K562 (cell line): ENCODE results near the gene LAMA2. TPM values are rescaled to one million over a fixed set of nuclear protein-coding genes. Genes with fewer than 3 reads are reported as not detected.
A peak's percentile ranks its signal among the peaks of the same experiment; 100 is the strongest.

Source experiments
- BCOR ChIP-seq: fragments of 450-650 bp; IDR thresholded peaks from 2 replicates; pipeline ENCODE4 v1.6.1; 2016
- BRF1 ChIP-seq: IDR thresholded peaks from 3 replicates; pipeline ENCODE4 v1.6.1; 2011; ENCODE audit warnings: borderline replicate concordance, mild to moderate bottlenecking; ENCODE audit not compliant: insufficient read length; ENCODE audit errors: extremely low read depth
- CSDE1 ChIP-seq, 2 experiments: fragments of 450-650 bp; IDR thresholded peaks; 2 replicates each; pipeline ENCODE4 v1.6.1; 2016; ENCODE audit warnings: mild to moderate bottlenecking in 1 of 2
- DDX20 ChIP-seq: fragments of 450-650 bp; IDR thresholded peaks from 2 replicates; pipeline ENCODE4 v1.6.1; 2016; ENCODE audit warnings: missing genetic modification characterization, low read depth, mild to moderate bottlenecking, missing compliant biosample characterization, moderate library complexity
- ESRRB ChIP-seq: fragments of 250-450 bp; sonication (Bioruptor Pico); IDR thresholded peaks from 2 replicates; pipeline ENCODE4 v1.5.0; 2020; ENCODE audit warnings: mild to moderate bottlenecking, moderate library complexity, borderline replicate concordance
- KAT2B ChIP-seq: IDR thresholded peaks from one replicate; pipeline ENCODE4 v1.6.1; 2012; ENCODE audit warnings: low read depth, mild to moderate bottlenecking, control low read depth, inconsistent platforms, low read length, moderate library complexity
- KDM4B ChIP-seq, 2 experiments: fragments of 450-650 bp in 1 of 2; sonication (generic) in 1 of 2; IDR thresholded peaks; 2 replicates each; pipeline ENCODE4 v1.6.1; 2016 to 2017; ENCODE audit warnings: borderline replicate concordance in 2 of 2, antibody characterized with exemption in 1 of 2, low read depth in 1 of 2, mild to moderate bottlenecking in 1 of 2
- MEIS2 ChIP-seq: fragments of 450-650 bp; IDR thresholded peaks from 2 replicates; pipeline ENCODE4 v1.6.1; 2014; ENCODE audit warnings: mild to moderate bottlenecking; ENCODE audit not compliant: partially characterized antibody
- NELFE ChIP-seq: IDR thresholded peaks from 2 replicates; pipeline ENCODE4 v1.6.1; 2011; ENCODE audit warnings: mild to moderate bottlenecking; ENCODE audit not compliant: insufficient read depth, insufficient read length
- NFE2 ChIP-seq: IDR thresholded peaks from 2 replicates; pipeline ENCODE4 v1.6.1; 2014; ENCODE audit warnings: antibody characterized with exemption, low read depth
- NFIC ChIP-seq: fragments of 450-650 bp; IDR thresholded peaks from 2 replicates; pipeline ENCODE4 v1.6.1; 2017; ENCODE audit warnings: mild to moderate bottlenecking, inconsistent platforms
- PTBP1 ChIP-seq: fragments of 200-400 bp; formaldehyde crosslinking; IDR thresholded peaks from 2 replicates; pipeline ENCODE4 v1.6.1; 2017; ENCODE audit warnings: low read depth, low read length
- RAD51 ChIP-seq: fragments of 450-650 bp; IDR thresholded peaks from 2 replicates; pipeline ENCODE4 v1.7.1; 2016; ENCODE audit warnings: low read depth, mild to moderate bottlenecking, borderline replicate concordance
- RBFOX2 ChIP-seq: fragments of 200-400 bp; formaldehyde crosslinking; IDR thresholded peaks from 2 replicates; pipeline ENCODE4 v1.6.1; 2017; ENCODE audit warnings: low read depth, mild to moderate bottlenecking, low read length, moderate library complexity
- TBL1XR1 ChIP-seq, 2 experiments: IDR thresholded peaks; 2 replicates each; pipeline ENCODE4 v1.6.1; 2012; ENCODE audit warnings: improper control_type of control experiment in 2 of 2, low read length in 2 of 2, mild to moderate bottlenecking in 1 of 2
- ZBED1 ChIP-seq: IDR thresholded peaks from 2 replicates; pipeline ENCODE4 v1.6.1; 2014
- ZNF212 ChIP-seq: fragments of 450-650 bp; formaldehyde crosslinking; IDR thresholded peaks from 2 replicates; pipeline ENCODE4 v1.4.0; 2020; ENCODE audit warnings: mild to moderate bottlenecking
- polyA plus RNA-seq, 8 experiments: library from polyadenylated mRNA; depleted of rRNA in 4 of 8; stranded (reverse) in 5 of 8; unstranded in 3 of 8; fragments of >200 nt; fragmentation: Nextera tagmentation in 2 of 8; fragmentation: Illumina TruSeq in 1 of 8; extraction: Ambion mirVana in 2 of 8; extraction: Trizol in 1 of 8; gene quantifications; 2 replicates each; pipeline versions ENCODE4 v1.2.1 to v1.2.3, GENCODE V29; 2011 to 2014; ENCODE audit warnings: inconsistent platforms in 1 of 8, missing spikeins in 1 of 8
- total RNA-seq, 7 experiments: library from RNA; depleted of rRNA in 6 of 7; stranded (reverse); fragments of >200 nt in 6 of 7; fragmentation: Illumina TruSeq in 2 of 7; extraction: Trizol in 2 of 7; gene quantifications; 2 replicates each; pipeline versions ENCODE4 v1.2.1 to v1.2.3, GENCODE V29; 2011 to 2021; ENCODE audit warnings: low replicate concordance in 1 of 7
- TF ChIP-seq, protein P1 (sequence below), 2 experiments: IDR thresholded peaks in 1 of 2; conservative IDR thresholded peaks in 1 of 2; 2 replicates each; pipeline ENCODE4 v1.6.1; 2016; ENCODE audit warnings: low read depth in 2 of 2, mild to moderate bottlenecking in 1 of 2, missing compliant biosample characterization in 1 of 2, missing genetic modification characterization in 1 of 2, moderate library complexity in 1 of 2
- TF ChIP-seq, protein P2 (sequence below): fragments of 450-650 bp; IDR thresholded peaks from 2 replicates; pipeline ENCODE4 v1.6.1; 2016
- TF ChIP-seq, protein P3 (sequence below): fragments of 250-450 bp; sonication (Bioruptor Pico); IDR thresholded peaks from 2 replicates; pipeline ENCODE4 v1.4.0; 2020

The LAMA2 gene
- total and polyA plus RNA-seq, 9 of the 15 experiments (the other 6 are each of a cell fraction or from before 2014, with no cell fraction given): 0.04 to 1.5 (median 0.36) TPM

DNA sequence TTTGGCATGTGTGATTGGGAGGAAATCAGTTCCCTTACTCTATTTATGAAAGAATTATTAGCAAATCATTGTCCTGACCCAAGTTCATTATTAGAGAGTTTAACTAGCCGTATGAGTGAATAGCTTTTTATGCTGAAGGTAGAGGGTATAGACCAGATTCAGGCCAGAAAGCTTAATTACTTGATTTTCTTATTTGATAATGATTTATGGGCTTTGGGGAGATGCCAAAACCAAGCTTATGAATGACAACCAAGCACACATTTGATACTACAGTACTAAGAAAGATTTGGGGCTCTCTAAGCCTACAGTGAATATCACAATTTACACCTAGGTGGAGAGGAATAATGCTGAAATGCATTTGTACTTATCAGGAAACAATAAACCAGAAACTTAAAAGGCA, 633.8 kb downstream of the LAMA2 start (continued):
- TF ChIP-seq, protein P1, sequence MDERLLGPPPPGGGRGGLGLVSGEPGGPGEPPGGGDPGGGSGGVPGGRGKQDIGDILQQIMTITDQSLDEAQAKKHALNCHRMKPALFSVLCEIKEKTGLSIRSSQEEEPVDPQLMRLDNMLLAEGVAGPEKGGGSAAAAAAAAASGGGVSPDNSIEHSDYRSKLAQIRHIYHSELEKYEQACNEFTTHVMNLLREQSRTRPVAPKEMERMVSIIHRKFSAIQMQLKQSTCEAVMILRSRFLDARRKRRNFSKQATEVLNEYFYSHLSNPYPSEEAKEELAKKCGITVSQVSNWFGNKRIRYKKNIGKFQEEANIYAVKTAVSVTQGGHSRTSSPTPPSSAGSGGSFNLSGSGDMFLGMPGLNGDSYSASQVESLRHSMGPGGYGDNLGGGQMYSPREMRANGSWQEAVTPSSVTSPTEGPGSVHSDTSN (CRISPR knock-in tag; IDR thresholded peaks at IDR 0.05; ENCODE audit: low read depth): no peak
- TF ChIP-seq, protein P1 (tag; conservative IDR thresholded peaks at IDR 0.05; ENCODE audit: low read depth): peak; percentile 63
- TF ChIP-seq RBFOX2: no peak
- TF ChIP-seq CSDE1 (IDR thresholded peaks at IDR 0.05): no peak
- TF ChIP-seq RAD51: no peak
- TF ChIP-seq BRF1: no peak
- TF ChIP-seq ZBED1: no peak
- TF ChIP-seq PTBP1: no peak
- TF ChIP-seq ESRRB (CRISPR knock-in tag): no peak
- TF ChIP-seq TBL1XR1 (IDR thresholded peaks at IDR 0.05; ENCODE audit: low read length in 2 of 2): no peak
- TF ChIP-seq BCOR: no peak
- no peak for TF ChIP-seq ZNF212 (CRISPR knock-in tag)
- no peak for TF ChIP-seq KAT2B
- TF ChIP-seq, protein P2, sequence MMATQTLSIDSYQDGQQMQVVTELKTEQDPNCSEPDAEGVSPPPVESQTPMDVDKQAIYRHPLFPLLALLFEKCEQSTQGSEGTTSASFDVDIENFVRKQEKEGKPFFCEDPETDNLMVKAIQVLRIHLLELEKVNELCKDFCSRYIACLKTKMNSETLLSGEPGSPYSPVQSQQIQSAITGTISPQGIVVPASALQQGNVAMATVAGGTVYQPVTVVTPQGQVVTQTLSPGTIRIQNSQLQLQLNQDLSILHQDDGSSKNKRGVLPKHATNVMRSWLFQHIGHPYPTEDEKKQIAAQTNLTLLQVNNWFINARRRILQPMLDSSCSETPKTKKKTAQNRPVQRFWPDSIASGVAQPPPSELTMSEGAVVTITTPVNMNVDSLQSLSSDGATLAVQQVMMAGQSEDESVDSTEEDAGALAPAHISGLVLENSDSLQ: 0 out of 2 replicates have a peak, but pooled peaks have one; percentile 24
- no peak for TF ChIP-seq NFE2
- no peak for TF ChIP-seq NELFE
- TF ChIP-seq MEIS2: peak; percentile 72
- peak; percentile 33 for TF ChIP-seq NFIC
- no peak for TF ChIP-seq KDM4B (IDR thresholded peaks at IDR 0.05; ENCODE audit: borderline replicate concordance in 2 of 2, low read depth in 1 of 2)
- TF ChIP-seq, protein P3, sequence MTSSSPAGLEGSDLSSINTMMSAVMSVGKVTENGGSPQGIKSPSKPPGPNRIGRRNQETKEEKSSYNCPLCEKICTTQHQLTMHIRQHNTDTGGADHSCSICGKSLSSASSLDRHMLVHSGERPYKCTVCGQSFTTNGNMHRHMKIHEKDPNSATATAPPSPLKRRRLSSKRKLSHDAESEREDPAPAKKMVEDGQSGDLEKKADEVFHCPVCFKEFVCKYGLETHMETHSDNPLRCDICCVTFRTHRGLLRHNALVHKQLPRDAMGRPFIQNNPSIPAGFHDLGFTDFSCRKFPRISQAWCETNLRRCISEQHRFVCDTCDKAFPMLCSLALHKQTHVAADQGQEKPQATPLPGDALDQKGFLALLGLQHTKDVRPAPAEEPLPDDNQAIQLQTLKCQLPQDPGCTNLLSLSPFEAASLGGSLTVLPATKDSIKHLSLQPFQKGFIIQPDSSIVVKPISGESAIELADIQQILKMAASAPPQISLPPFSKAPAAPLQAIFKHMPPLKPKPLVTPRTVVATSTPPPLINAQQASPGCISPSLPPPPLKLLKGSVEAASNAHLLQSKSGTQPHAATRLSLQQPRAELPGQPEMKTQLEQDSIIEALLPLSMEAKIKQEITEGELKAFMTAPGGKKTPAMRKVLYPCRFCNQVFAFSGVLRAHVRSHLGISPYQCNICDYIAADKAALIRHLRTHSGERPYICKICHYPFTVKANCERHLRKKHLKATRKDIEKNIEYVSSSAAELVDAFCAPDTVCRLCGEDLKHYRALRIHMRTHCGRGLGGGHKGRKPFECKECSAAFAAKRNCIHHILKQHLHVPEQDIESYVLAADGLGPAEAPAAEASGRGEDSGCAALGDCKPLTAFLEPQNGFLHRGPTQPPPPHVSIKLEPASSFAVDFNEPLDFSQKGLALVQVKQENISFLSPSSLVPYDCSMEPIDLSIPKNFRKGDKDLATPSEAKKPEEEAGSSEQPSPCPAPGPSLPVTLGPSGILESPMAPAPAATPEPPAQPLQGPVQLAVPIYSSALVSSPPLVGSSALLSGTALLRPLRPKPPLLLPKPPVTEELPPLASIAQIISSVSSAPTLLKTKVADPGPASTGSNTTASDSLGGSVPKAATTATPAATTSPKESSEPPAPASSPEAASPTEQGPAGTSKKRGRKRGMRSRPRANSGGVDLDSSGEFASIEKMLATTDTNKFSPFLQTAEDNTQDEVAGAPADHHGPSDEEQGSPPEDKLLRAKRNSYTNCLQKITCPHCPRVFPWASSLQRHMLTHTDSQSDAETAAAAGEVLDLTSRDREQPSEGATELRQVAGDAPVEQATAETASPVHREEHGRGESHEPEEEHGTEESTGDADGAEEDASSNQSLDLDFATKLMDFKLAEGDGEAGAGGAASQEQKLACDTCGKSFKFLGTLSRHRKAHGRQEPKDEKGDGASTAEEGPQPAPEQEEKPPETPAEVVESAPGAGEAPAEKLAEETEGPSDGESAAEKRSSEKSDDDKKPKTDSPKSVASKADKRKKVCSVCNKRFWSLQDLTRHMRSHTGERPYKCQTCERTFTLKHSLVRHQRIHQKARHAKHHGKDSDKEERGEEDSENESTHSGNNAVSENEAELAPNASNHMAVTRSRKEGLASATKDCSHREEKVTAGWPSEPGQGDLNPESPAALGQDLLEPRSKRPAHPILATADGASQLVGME (CRISPR knock-in tag): no peak
- no peak for TF ChIP-seq DDX20
